ENCODE measurements around the gene AUTS2.

DNA sequence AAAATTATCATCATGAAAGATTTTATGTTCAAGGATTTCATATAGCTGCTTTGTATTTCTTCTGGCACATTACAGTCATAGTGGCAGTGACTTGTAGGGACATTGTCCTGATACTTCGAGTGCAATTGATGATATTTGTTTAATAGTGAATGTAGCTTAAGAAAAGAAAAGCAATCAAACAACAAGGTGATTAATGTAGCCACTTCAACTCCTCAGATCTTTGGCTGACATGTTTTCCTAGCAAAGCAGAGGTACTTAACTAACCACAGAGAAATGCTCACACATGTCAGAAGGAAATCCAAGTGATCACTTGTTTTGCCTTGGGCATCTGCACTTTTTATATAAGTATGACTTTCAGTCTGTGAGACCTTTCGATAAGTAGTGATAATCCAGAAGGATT lies 470.3 kb downstream of the AUTS2 start:
- TF ChIP-seq, protein P1, sequence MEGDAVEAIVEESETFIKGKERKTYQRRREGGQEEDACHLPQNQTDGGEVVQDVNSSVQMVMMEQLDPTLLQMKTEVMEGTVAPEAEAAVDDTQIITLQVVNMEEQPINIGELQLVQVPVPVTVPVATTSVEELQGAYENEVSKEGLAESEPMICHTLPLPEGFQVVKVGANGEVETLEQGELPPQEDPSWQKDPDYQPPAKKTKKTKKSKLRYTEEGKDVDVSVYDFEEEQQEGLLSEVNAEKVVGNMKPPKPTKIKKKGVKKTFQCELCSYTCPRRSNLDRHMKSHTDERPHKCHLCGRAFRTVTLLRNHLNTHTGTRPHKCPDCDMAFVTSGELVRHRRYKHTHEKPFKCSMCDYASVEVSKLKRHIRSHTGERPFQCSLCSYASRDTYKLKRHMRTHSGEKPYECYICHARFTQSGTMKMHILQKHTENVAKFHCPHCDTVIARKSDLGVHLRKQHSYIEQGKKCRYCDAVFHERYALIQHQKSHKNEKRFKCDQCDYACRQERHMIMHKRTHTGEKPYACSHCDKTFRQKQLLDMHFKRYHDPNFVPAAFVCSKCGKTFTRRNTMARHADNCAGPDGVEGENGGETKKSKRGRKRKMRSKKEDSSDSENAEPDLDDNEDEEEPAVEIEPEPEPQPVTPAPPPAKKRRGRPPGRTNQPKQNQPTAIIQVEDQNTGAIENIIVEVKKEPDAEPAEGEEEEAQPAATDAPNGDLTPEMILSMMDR (conservative IDR thresholded peaks at IDR 0.05 in 1 of 2, IDR thresholded peaks at IDR 0.05 in 1 of 2; ENCODE audit: low read depth in 1 of 2, low read length in 2 of 2), result no peak
- no peak for TF ChIP-seq EZH2 (IDR thresholded peaks at IDR 0.05; ENCODE audit: low read length, missing control alignments)
